H9 (cell line): ENCODE measurements around the gene MSI2. TPM values are rescaled to one million over a fixed set of nuclear protein-coding genes. Genes with fewer than 3 reads are reported as not detected.

Experiments used
- DNase-seq: peaks from one replicate; pipeline ENCODE4 v3.0.0-alpha.2; 2017
- H2AFZ ChIP-seq: one replicate; pipeline ENCODE4 v1.6.1; 2013; ENCODE audit warnings: mild to moderate bottlenecking, low read length, control low read depth, moderate library complexity
- H2AK5ac ChIP-seq: 2 replicates; pipeline ENCODE4 v1.6.1; 2013; ENCODE audit warnings: low read length, control low read depth, mixed read lengths; ENCODE audit not compliant: insufficient read length
- H2BK120ac ChIP-seq: one replicate; pipeline ENCODE4 v1.6.1; 2013; ENCODE audit warnings: low read depth, mild to moderate bottlenecking, low read length, control low read depth, inconsistent platforms; ENCODE audit not compliant: poor library complexity, severe bottlenecking
- H2BK12ac ChIP-seq: 2 replicates; pipeline ENCODE4 v1.6.1; 2013; ENCODE audit warnings: low read length, control low read depth, mixed read lengths, low read depth; ENCODE audit not compliant: insufficient read length
- H2BK15ac ChIP-seq: 2 replicates; pipeline ENCODE4 v1.6.1; 2013; ENCODE audit warnings: low read depth, low read length, control low read depth
- H2BK20ac ChIP-seq: one replicate; pipeline ENCODE4 v1.6.1; 2013; ENCODE audit warnings: low read depth, mild to moderate bottlenecking, low read length, control low read depth, inconsistent platforms; ENCODE audit not compliant: poor library complexity, severe bottlenecking
- H2BK5ac ChIP-seq: 2 replicates; pipeline ENCODE4 v1.6.1; 2013; ENCODE audit warnings: low read length, control low read depth, mixed read lengths; ENCODE audit not compliant: insufficient read length
- H3K14ac ChIP-seq: 2 replicates; pipeline ENCODE4 v1.6.1; 2013; ENCODE audit warnings: low read length, control low read depth; ENCODE audit not compliant: insufficient read depth
- H3K18ac ChIP-seq: 2 replicates; pipeline ENCODE4 v1.6.1; 2013; ENCODE audit warnings: low read depth, mild to moderate bottlenecking, mixed read lengths, low read length, control low read depth; ENCODE audit not compliant: insufficient read length
- H3K23ac ChIP-seq: 2 replicates; pipeline ENCODE4 v1.6.1; 2013; ENCODE audit warnings: low read length, control low read depth, mixed read lengths, low read depth; ENCODE audit not compliant: insufficient read length
- H3K23me2 ChIP-seq: 2 replicates; pipeline ENCODE4 v1.6.1; 2013; ENCODE audit warnings: low read depth, mild to moderate bottlenecking, mixed read lengths, low read length, control low read depth; ENCODE audit not compliant: insufficient read length, poor library complexity, severe bottlenecking
- H3K27ac ChIP-seq: 2 replicates; pipeline ENCODE4 v1.5.1; 2013; ENCODE audit warnings: low read length, control low read depth, mixed read lengths, low read depth; ENCODE audit not compliant: insufficient read length
- H3K27me3 ChIP-seq: 2 replicates; pipeline ENCODE4 v1.6.1; 2013; ENCODE audit warnings: low read length, control low read depth, inconsistent platforms; ENCODE audit not compliant: insufficient read depth
- H3K4ac ChIP-seq: 2 replicates; pipeline ENCODE4 v1.6.1; 2013; ENCODE audit warnings: low read depth, mild to moderate bottlenecking, control low read depth, inconsistent platforms, low read length, moderate library complexity
- H3K4me1 ChIP-seq: 2 replicates; pipeline ENCODE4 v1.6.1; 2013; ENCODE audit warnings: low read length, control low read depth, inconsistent platforms; ENCODE audit not compliant: insufficient read depth
- H3K4me2 ChIP-seq: 2 replicates; pipeline ENCODE4 v1.6.1; 2013; ENCODE audit warnings: low read length, control low read depth, mixed read lengths; ENCODE audit not compliant: insufficient read length, insufficient read depth
- H3K56ac ChIP-seq: 2 replicates; pipeline ENCODE4 v1.6.1; 2013; ENCODE audit warnings: low read depth, mild to moderate bottlenecking, mixed read lengths, low read length, control low read depth; ENCODE audit not compliant: insufficient read length
- H3K79me1 ChIP-seq: 2 replicates; pipeline ENCODE4 v1.6.1; 2013; ENCODE audit warnings: low read depth, mild to moderate bottlenecking, moderate library complexity, low read length, control low read depth, inconsistent platforms; ENCODE audit not compliant: insufficient read depth, poor library complexity, severe bottlenecking
- H3K79me2 ChIP-seq: 2 replicates; pipeline ENCODE4 v1.6.1; 2013; ENCODE audit warnings: low read length, control low read depth, inconsistent platforms; ENCODE audit not compliant: insufficient read depth
- H3K9ac ChIP-seq: 2 replicates; pipeline ENCODE4 v1.6.1; 2013; ENCODE audit warnings: low read length, control low read depth, mixed read lengths; ENCODE audit not compliant: insufficient read length; ENCODE audit errors: extremely low read depth
- H3K9me3 ChIP-seq: one replicate; pipeline ENCODE4 v1.6.1; 2013; ENCODE audit warnings: low read depth, low read length, inconsistent platforms; ENCODE audit not compliant: control insufficient read depth
- H3T11ph ChIP-seq: one replicate; pipeline ENCODE4 v1.6.1; 2013; ENCODE audit warnings: mild to moderate bottlenecking, low read length, control low read depth, inconsistent platforms
- H4K20me1 ChIP-seq: one replicate; pipeline ENCODE4 v1.6.1; 2013; ENCODE audit not compliant: control insufficient read depth, insufficient read length, insufficient read depth
- H4K5ac ChIP-seq: 2 replicates; pipeline ENCODE4 v1.6.1; 2013; ENCODE audit warnings: low read depth, mild to moderate bottlenecking, mixed read lengths, low read length, control low read depth; ENCODE audit not compliant: insufficient read length
- H4K8ac ChIP-seq: replicated peaks from 2 replicates; pipeline ENCODE4 v1.6.1; 2013; ENCODE audit warnings: low read length, control low read depth, mixed read lengths, low read depth; ENCODE audit not compliant: insufficient read length
- H4K91ac ChIP-seq: 2 replicates; pipeline ENCODE4 v1.6.1; 2013; ENCODE audit warnings: low read depth, mild to moderate bottlenecking, moderate library complexity, mixed read lengths, low read length, control low read depth; ENCODE audit not compliant: insufficient read length
- H3K27ac Mint-ChIP-seq, 3 experiments: 2 replicates in 2 of 3; 3 replicates in 1 of 3; pipeline ENCODE4 v1.8.0; 2020 to 2021; ENCODE audit warnings: mixed read lengths in 3 of 3, mild to moderate bottlenecking in 1 of 3, moderate library complexity in 1 of 3
- H3K27me3 Mint-ChIP-seq: 2 replicates; pipeline ENCODE4 v1.8.0; 2021; ENCODE audit warnings: low read depth, mild to moderate bottlenecking, moderate library complexity, mixed read lengths
- H3K36me3 Mint-ChIP-seq, 3 experiments: 2 replicates in 2 of 3; 3 replicates in 1 of 3; pipeline ENCODE4 v1.8.0; 2020 to 2021; ENCODE audit warnings: low read depth in 3 of 3, mixed read lengths in 3 of 3; ENCODE audit not compliant: insufficient read depth in 1 of 3
- H3K4me1 Mint-ChIP-seq, 2 experiments: 2 replicates each; pipeline ENCODE4 v1.8.0; 2020; ENCODE audit warnings: mixed read lengths in 2 of 2
- H3K4me3 Mint-ChIP-seq, 2 experiments: 2 replicates in 1 of 2; 3 replicates in 1 of 2; pipeline ENCODE4 v1.8.0; 2020 to 2021; ENCODE audit warnings: mild to moderate bottlenecking in 2 of 2, mixed read lengths in 2 of 2, moderate library complexity in 1 of 2
- H3K9me3 Mint-ChIP-seq, 2 experiments: 2 replicates in 1 of 2; 3 replicates in 1 of 2; pipeline ENCODE4 v1.8.0; 2020; ENCODE audit warnings: mild to moderate bottlenecking in 2 of 2, mixed read lengths in 2 of 2, moderate library complexity in 1 of 2
- WGBS: extraction: QIAGEN DNeasy Blood & Tissue Kit; methylation state at CpG from one replicate; pipeline ENCODE4 v1.1.7; 2013; ENCODE audit warnings: missing lambda C conversion rate, low lambda C conversion rate, mixed read lengths; ENCODE audit not compliant: insufficient read length; ENCODE audit errors: extremely low coverage; 5-methylcytosine and 5-hydroxymethylcytosine counted together
- total RNA-seq: library from RNA; stranded (reverse); gene quantifications from 2 replicates; pipeline ENCODE4 v1.2.1, GENCODE V29; 2021
- TF ChIP-seq, protein P1 (sequence below): fragments of 200-600 bp; sonication (generic); conservative IDR thresholded peaks from 3 replicates; pipeline ENCODE4 v1.8.0; 2021; ENCODE audit warnings: antibody characterized with exemption, mild to moderate bottlenecking

MSI2 gene
- total RNA-seq, 1 experiment from 2014 or later = 98.5 TPM

GRCh38 chr17:57399690-57400089, 143.4 kb downstream of the MSI2 start:
- H3K27me3 Mint-ChIP-seq = no peaks in the 10 kb centered on the region; the same call in 1 of the 2 replicates
- no peak overlapping the region for H3K23ac ChIP-seq
- DNase-seq = no peak
- peaks cover 22 to 43% of the 10 kb centered on the region in 2 experiments for H3K4me1 Mint-ChIP-seq
- no peak overlapping the region for H3K4ac ChIP-seq
- H2BK12ac ChIP-seq = no peak overlapping the region
- H2BK5ac ChIP-seq = no peak overlapping the region
- no peak overlapping the region for H3K56ac ChIP-seq
- TF ChIP-seq, protein P1, sequence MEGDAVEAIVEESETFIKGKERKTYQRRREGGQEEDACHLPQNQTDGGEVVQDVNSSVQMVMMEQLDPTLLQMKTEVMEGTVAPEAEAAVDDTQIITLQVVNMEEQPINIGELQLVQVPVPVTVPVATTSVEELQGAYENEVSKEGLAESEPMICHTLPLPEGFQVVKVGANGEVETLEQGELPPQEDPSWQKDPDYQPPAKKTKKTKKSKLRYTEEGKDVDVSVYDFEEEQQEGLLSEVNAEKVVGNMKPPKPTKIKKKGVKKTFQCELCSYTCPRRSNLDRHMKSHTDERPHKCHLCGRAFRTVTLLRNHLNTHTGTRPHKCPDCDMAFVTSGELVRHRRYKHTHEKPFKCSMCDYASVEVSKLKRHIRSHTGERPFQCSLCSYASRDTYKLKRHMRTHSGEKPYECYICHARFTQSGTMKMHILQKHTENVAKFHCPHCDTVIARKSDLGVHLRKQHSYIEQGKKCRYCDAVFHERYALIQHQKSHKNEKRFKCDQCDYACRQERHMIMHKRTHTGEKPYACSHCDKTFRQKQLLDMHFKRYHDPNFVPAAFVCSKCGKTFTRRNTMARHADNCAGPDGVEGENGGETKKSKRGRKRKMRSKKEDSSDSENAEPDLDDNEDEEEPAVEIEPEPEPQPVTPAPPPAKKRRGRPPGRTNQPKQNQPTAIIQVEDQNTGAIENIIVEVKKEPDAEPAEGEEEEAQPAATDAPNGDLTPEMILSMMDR = no peak
- no peaks in the 10 kb centered on the region; a peak in 1 of 5 replicates for H3K9me3 Mint-ChIP-seq
- peaks cover 7 to 15% (median 10%) of the 10 kb centered on the region in 3 experiments; a peak in 5 of 7 replicates for H3K36me3 Mint-ChIP-seq
- H3K27ac ChIP-seq = no peak overlapping the region
- no peaks in the 10 kb centered on the region; the same call in 1 of the 2 replicates for H3K79me2 ChIP-seq
- no peaks in the 10 kb centered on the region for H3K23me2 ChIP-seq
- no peak overlapping the region for H2BK120ac ChIP-seq
- H2AK5ac ChIP-seq = no peak overlapping the region
- no peak overlapping the region for H4K8ac ChIP-seq
- H3K14ac ChIP-seq = no peak overlapping the region
- no peaks in the 10 kb centered on the region for H3K9me3 ChIP-seq
- no peak overlapping the region for H4K5ac ChIP-seq
- no peaks in the 10 kb centered on the region for H4K20me1 ChIP-seq
- H3K9ac ChIP-seq = no peak overlapping the region
- H3T11ph ChIP-seq = no peak overlapping the region
- H2BK15ac ChIP-seq = no peak overlapping the region
- H3K4me2 ChIP-seq = no peak overlapping the region
- no peak overlapping the region for H3K4me3 Mint-ChIP-seq
- WGBS = no CpG with 5 or more reads among the region's 7 CpGs
- H3K79me1 ChIP-seq = no peaks in the 10 kb centered on the region
- no peak overlapping the region for H4K91ac ChIP-seq
- H3K27ac Mint-ChIP-seq = no peak overlapping the region; a peak in 1 of 7 replicates
- no peak overlapping the region for H2BK20ac ChIP-seq
- H3K4me1 ChIP-seq = no peaks in the 10 kb centered on the region; the same call in 1 of the 2 replicates
- H3K27me3 ChIP-seq = no peaks in the 10 kb centered on the region
- H3K18ac ChIP-seq = no peak overlapping the region
- no peak overlapping the region for H2AFZ ChIP-seq
